ENCODE results near the gene RAD51B. TPM values are rescaled to one million over a fixed set of nuclear protein-coding genes. Genes with fewer than 3 reads are reported as not detected.

RAD51B gene
- total RNA-seq, 1 experiment from 2014 or later = 14.2 TPM

GRCh38 chr14:68210729-68211299 lies 391.2 kb downstream of the RAD51B start:
- ATAC-seq (no peak), DNase-seq (ENCODE audit: low spot score) (no peak)
- no peak overlapping the region for H3K4me3 Mint-ChIP-seq
- H3K4me1 Mint-ChIP-seq = peaks cover 20% of the 10 kb centered on the region
- CTCF ChIA-PET = interaction anchor here (0.6 kb wide), 1 partner anchor 267 kb away, joined by 3 read pairs; no protein-coding TSS in a partner anchor
- TF ChIP-seq ZMAT4 (CRISPR knock-in tag; IDR thresholded peaks at IDR 0.05) (no peak), ZNF263 (CRISPR knock-in tag; IDR thresholded peaks at IDR 0.05; ENCODE audit: low read depth) (no peak), ETV6 (CRISPR knock-in tag; IDR thresholded peaks at IDR 0.05) (no peak), CDX4 (CRISPR knock-in tag; IDR thresholded peaks at IDR 0.05; ENCODE audit: borderline replicate concordance) (no peak), GTF2I (CRISPR knock-in tag; conservative IDR thresholded peaks at IDR 0.05) (no peak), PRRX2 (CRISPR knock-in tag; IDR thresholded peaks at IDR 0.05) (no peak), MXD4 (CRISPR knock-in tag; IDR thresholded peaks at IDR 0.05; ENCODE audit: borderline replicate concordance) (no peak), NFATC4 (CRISPR knock-in tag; IDR thresholded peaks at IDR 0.05) (no peak), ZNF121 (CRISPR knock-in tag; IDR thresholded peaks at IDR 0.05) (no peak), USF2 (CRISPR knock-in tag; IDR thresholded peaks at IDR 0.05) (no peak), ZNF232 (CRISPR knock-in tag; IDR thresholded peaks at IDR 0.05) (no peak), MYBL2 (CRISPR knock-in tag; IDR thresholded peaks at IDR 0.05) (no peak), EMX1 (CRISPR knock-in tag; IDR thresholded peaks at IDR 0.05) (no peak), ARID4B (CRISPR knock-in tag; IDR thresholded peaks at IDR 0.05; ENCODE audit: borderline replicate concordance) (no peak)
- TF ChIP-seq, protein P1, sequence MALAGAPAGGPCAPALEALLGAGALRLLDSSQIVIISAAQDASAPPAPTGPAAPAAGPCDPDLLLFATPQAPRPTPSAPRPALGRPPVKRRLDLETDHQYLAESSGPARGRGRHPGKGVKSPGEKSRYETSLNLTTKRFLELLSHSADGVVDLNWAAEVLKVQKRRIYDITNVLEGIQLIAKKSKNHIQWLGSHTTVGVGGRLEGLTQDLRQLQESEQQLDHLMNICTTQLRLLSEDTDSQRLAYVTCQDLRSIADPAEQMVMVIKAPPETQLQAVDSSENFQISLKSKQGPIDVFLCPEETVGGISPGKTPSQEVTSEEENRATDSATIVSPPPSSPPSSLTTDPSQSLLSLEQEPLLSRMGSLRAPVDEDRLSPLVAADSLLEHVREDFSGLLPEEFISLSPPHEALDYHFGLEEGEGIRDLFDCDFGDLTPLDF (CRISPR knock-in tag; IDR thresholded peaks at IDR 0.05) = no peak
- H3K27ac Mint-ChIP-seq = no peak overlapping the region; the same call in 1 of the 2 replicates
- H3K9me3 Mint-ChIP-seq = no peaks in the 10 kb centered on the region
- H3K27me3 Mint-ChIP-seq (ENCODE audit: low read depth) = no peaks in the 10 kb centered on the region
- POLR2A ChIA-PET = no interaction called here
- H3K36me3 Mint-ChIP-seq = no peaks in the 10 kb centered on the region

DNA sequence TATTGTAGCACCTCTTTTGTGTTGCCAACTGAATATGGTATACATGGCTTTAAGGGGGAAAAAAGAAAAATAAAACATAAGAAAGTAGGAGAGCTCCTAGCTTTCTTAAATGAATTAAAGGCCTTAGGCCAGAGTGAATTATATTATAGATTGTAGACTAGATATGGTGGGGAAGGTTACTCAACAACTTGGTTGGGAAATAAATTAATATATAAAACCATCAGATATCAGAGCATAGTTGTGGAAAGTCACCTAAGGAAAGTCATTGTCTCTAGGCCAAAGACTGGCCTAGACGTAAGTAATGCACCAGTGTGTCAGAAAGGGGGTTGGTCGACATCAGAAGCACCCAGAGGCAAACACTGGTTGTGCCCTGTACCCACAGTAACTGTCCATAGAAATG lies 391.8 kb downstream of the RAD51B start:
- ChIA-PET CTCF (no interaction called here), POLR2A (no interaction called here)
- no peak overlapping the region for H3K4me3 Mint-ChIP-seq
- H3K36me3 Mint-ChIP-seq = no peaks in the 10 kb centered on the region
- ATAC-seq (no peak), DNase-seq (ENCODE audit: low spot score) (no peak)
- H3K9me3 Mint-ChIP-seq = no peaks in the 10 kb centered on the region
- no peak overlapping the region for H3K27ac Mint-ChIP-seq
- H3K4me1 Mint-ChIP-seq = peaks cover 20% of the 10 kb centered on the region
- no peaks in the 10 kb centered on the region for H3K27me3 Mint-ChIP-seq (ENCODE audit: low read depth)
- TF ChIP-seq, protein P2, sequence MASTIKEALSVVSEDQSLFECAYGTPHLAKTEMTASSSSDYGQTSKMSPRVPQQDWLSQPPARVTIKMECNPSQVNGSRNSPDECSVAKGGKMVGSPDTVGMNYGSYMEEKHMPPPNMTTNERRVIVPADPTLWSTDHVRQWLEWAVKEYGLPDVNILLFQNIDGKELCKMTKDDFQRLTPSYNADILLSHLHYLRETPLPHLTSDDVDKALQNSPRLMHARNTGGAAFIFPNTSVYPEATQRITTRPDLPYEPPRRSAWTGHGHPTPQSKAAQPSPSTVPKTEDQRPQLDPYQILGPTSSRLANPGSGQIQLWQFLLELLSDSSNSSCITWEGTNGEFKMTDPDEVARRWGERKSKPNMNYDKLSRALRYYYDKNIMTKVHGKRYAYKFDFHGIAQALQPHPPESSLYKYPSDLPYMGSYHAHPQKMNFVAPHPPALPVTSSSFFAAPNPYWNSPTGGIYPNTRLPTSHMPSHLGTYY (CRISPR knock-in tag; IDR thresholded peaks at IDR 0.05) = no peak
- TF ChIP-seq KAT7 (CRISPR knock-in tag; IDR thresholded peaks at IDR 0.05; ENCODE audit: borderline replicate concordance) (no peak), FOXJ3 (CRISPR knock-in tag; IDR thresholded peaks at IDR 0.05; ENCODE audit: borderline replicate concordance) (no peak), ATF3 (CRISPR knock-in tag; conservative IDR thresholded peaks at IDR 0.05) (no peak), GTF2I (CRISPR knock-in tag; conservative IDR thresholded peaks at IDR 0.05) (no peak), FOXP1 (CRISPR knock-in tag; IDR thresholded peaks at IDR 0.05; ENCODE audit: borderline replicate concordance) (no peak), ZNF232 (CRISPR knock-in tag; IDR thresholded peaks at IDR 0.05) (no peak), SP1 (CRISPR knock-in tag; conservative IDR thresholded peaks at IDR 0.05) (no peak), SMAD3 (CRISPR knock-in tag; IDR thresholded peaks at IDR 0.05; ENCODE audit: borderline replicate concordance) (no peak), ZNF671 (CRISPR knock-in tag; IDR thresholded peaks at IDR 0.05) (no peak)
- TF ChIP-seq, protein P3, sequence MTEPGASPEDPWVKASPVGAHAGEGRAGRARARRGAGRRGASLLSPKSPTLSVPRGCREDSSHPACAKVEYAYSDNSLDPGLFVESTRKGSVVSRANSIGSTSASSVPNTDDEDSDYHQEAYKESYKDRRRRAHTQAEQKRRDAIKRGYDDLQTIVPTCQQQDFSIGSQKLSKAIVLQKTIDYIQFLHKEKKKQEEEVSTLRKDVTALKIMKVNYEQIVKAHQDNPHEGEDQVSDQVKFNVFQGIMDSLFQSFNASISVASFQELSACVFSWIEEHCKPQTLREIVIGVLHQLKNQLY (CRISPR knock-in tag; IDR thresholded peaks at IDR 0.05) = no peak
- TF ChIP-seq, protein P4, sequence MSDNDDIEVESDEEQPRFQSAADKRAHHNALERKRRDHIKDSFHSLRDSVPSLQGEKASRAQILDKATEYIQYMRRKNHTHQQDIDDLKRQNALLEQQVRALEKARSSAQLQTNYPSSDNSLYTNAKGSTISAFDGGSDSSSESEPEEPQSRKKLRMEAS (CRISPR knock-in tag; IDR thresholded peaks at IDR 0.05) = no peak
